Chondrocyte (in vitro differentiated cells): ENCODE measurements around the gene RAB31. TPM values are rescaled to one million over a fixed set of nuclear protein-coding genes. Genes with fewer than 3 reads are reported as not detected.

Experiments used
- DNase-seq: peaks from one replicate; pipeline ENCODE4 v3.0.0; 2021; ENCODE audit warnings: mixed read lengths, low spot score
- H3K27ac Mint-ChIP-seq: one replicate; pipeline ENCODE4 v1.8.0; 2021; ENCODE audit warnings: mild to moderate bottlenecking, moderate library complexity, mixed read lengths; ENCODE audit not compliant: unreplicated experiment
- H3K27me3 Mint-ChIP-seq: 2 replicates; pipeline ENCODE4 v1.8.0; 2021; ENCODE audit warnings: low read depth, mixed read lengths
- H3K36me3 Mint-ChIP-seq: 2 replicates; pipeline ENCODE4 v1.8.0; 2021; ENCODE audit warnings: low read depth, mixed read lengths
- H3K4me1 Mint-ChIP-seq: 2 replicates; pipeline ENCODE4 v1.8.0; 2021; ENCODE audit warnings: low read depth, mild to moderate bottlenecking, mixed read lengths
- H3K4me3 Mint-ChIP-seq: one replicate; pipeline ENCODE4 v1.8.0; 2021; ENCODE audit warnings: mild to moderate bottlenecking, moderate library complexity, mixed read lengths; ENCODE audit not compliant: unreplicated experiment
- H3K9me3 Mint-ChIP-seq: 2 replicates; pipeline ENCODE4 v1.8.0; 2021; ENCODE audit warnings: low read depth, mixed read lengths
- total RNA-seq: library from RNA; stranded (reverse); gene quantifications from 3 replicates; pipeline ENCODE4 v1.2.1, GENCODE V29; 2021
- TF ChIP-seq, protein P1 (sequence below): fragments of 200-600 bp; sonication (generic); IDR thresholded peaks from 2 replicates; pipeline ENCODE4 v1.5.0; 2021; ENCODE audit warnings: antibody characterized with exemption, mild to moderate bottlenecking, moderate library complexity

The RAB31 gene
- total RNA-seq, 1 donor from 2014 or later, result 87.7 TPM

DNA sequence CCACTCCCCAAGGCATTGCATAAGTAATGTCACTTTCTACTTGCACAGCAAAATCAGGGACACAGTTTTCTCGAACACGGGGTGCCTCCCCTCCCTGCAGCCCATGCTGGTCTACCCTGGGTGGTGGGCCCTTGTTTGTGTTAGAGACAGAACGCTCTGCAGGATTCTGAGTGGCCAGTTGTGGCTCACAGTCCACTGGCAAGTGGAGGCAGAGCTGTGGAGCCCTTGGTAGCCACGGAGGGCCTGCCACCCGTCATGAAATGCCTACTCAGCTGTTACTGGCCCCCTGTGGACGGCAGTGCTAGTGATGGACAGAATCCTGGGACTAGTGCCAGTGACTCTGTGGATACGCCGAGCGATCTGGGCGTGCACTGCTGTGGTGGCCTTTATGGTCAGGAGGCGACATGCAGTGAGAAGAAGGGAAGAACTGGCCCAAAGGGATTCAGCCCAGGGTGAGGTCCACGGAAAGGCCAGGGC is 123.7 kb downstream of the RAB31 start:
- DNase-seq, result no peak
- Mint-ChIP-seq H3K4me3 (no peak overlapping the region), H3K27me3 (no peaks in the 10 kb centered on the region), H3K9me3 (no peaks in the 10 kb centered on the region), H3K27ac (no peak overlapping the region), H3K36me3 (peaks cover 8% of the 10 kb centered on the region), H3K4me1 (peaks cover 46% of the 10 kb centered on the region)
- TF ChIP-seq, protein P1, sequence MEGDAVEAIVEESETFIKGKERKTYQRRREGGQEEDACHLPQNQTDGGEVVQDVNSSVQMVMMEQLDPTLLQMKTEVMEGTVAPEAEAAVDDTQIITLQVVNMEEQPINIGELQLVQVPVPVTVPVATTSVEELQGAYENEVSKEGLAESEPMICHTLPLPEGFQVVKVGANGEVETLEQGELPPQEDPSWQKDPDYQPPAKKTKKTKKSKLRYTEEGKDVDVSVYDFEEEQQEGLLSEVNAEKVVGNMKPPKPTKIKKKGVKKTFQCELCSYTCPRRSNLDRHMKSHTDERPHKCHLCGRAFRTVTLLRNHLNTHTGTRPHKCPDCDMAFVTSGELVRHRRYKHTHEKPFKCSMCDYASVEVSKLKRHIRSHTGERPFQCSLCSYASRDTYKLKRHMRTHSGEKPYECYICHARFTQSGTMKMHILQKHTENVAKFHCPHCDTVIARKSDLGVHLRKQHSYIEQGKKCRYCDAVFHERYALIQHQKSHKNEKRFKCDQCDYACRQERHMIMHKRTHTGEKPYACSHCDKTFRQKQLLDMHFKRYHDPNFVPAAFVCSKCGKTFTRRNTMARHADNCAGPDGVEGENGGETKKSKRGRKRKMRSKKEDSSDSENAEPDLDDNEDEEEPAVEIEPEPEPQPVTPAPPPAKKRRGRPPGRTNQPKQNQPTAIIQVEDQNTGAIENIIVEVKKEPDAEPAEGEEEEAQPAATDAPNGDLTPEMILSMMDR, result no peak

DNA sequence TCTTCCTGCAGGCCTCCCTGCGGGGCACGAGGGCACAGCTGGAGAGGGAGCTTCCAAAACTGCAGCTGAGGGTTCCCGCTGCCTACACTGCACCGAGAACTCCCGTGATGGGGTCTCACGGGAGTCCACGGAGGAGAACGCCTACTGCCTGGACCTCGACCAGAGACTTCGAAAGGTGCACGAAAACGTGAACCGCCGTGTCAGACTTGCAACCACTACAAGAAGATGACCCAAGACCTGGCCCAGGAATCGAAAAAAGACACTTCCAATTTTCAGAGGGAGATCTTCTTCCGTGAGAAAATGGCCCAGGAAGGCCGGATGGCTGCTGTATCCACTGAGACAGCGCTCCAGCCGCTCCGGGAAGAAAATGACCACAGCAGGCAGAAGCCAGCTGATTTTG is 124.8 kb downstream of the RAB31 start:
- Mint-ChIP-seq H3K27ac (no peak overlapping the region), H3K4me1 (peaks cover 37% of the 10 kb centered on the region), H3K4me3 (no peak overlapping the region), H3K27me3 (no peaks in the 10 kb centered on the region), H3K36me3 (peaks cover 8% of the 10 kb centered on the region), H3K9me3 (no peaks in the 10 kb centered on the region)
- TF ChIP-seq, protein P1, result no peak
- DNase-seq, result no peak

GRCh38 chr18:9834551-9834950 is 126.5 kb downstream of the RAB31 start:
- Mint-ChIP-seq H3K9me3 (no peaks in the 10 kb centered on the region), H3K27ac (no peak overlapping the region)
- DNase-seq, result no peak

DNA sequence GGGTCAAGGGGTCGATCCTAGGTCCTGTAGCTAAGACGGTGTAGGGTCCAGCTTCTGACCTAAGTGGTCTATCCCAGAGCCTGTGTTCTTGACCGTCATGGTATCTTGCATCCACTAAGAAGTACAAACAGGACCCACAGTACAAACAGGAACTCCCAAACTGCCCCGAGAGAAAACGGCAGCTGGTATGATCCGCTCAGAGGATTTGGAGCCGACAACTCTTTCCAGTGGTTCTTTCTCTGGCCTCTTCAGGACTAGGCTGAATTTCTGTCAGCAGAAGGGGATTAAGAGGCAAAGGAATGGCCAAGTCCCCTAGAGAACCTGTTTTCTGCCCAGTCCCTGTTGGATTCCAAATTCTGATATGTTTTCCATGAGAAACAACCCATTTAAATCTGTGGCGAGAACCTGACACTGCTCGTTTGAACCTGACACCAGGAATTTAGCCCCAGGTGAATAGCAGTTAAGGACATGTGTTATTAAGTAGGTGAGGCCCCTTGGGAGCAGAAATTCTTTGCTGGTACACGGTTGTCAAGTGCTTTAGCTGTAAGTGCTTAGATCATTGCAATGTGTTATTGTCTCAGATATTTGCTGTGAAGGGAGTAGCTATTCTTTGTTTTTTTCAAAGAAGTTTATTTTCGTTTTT is 127.1 kb downstream of the RAB31 start:
- DNase-seq, result no peak
- no peaks in the 10 kb centered on the region for H3K27me3 Mint-ChIP-seq

More at GRCh38 chr18:9834551-9834950, 126.5 kb downstream of the RAB31 start:
- peaks cover 41% of the 10 kb centered on the region for H3K4me1 Mint-ChIP-seq
- TF ChIP-seq, protein P1, result no peak
- peaks cover 13% of the 10 kb centered on the region for H3K36me3 Mint-ChIP-seq
- no peaks in the 10 kb centered on the region for H3K27me3 Mint-ChIP-seq
- no peak overlapping the region for H3K4me3 Mint-ChIP-seq

DNA sequence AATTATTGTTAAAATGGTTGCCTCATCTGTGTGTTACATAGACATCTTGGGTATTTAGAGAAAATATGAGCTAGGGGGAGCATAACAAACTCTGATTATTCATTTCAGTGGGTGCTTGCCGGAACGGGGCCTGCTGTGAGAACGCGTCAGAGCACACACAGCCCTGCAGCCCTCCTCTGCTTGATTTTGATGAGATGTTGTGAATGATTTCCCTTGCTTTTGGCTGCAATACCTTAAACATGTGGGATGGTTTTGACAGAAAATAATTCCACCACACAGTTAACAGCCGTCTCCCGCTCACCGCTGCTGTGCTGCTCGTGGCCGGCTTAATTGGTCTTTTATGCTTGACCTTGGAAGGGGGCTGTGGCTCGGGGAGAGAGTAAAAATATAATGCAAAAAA is 127.7 kb downstream of the RAB31 start:
- Mint-ChIP-seq H3K27ac (no peak overlapping the region), H3K4me3 (no peak overlapping the region), H3K36me3 (peaks cover 13% of the 10 kb centered on the region), H3K9me3 (no peaks in the 10 kb centered on the region), H3K27me3 (no peaks in the 10 kb centered on the region), H3K4me1 (peaks cover 46% of the 10 kb centered on the region)
- no peak for DNase-seq
- TF ChIP-seq, protein P1, result no peak

More for the DNA sequence above, 127.1 kb downstream of the RAB31 start:
- H3K27ac Mint-ChIP-seq, result peak overlapping the region; percentile 6
- no peak overlapping the region for H3K4me3 Mint-ChIP-seq
- H3K9me3 Mint-ChIP-seq, result no peaks in the 10 kb centered on the region
- H3K4me1 Mint-ChIP-seq, result peaks cover 47% of the 10 kb centered on the region
- H3K36me3 Mint-ChIP-seq, result peaks cover 13% of the 10 kb centered on the region
- TF ChIP-seq, protein P1, result no peak
